Muscle layer of duodenum (tissue), 2 donors: Measurements from ENCODE around the gene PSG1.
"Not testable (repeated sequence)": the region's sequence is repeated elsewhere in the genome, so short reads cannot be mapped to it uniquely, and the experiment has no call there.

Source experiments
- H3K27ac ChIP-seq: one replicate; pipeline ENCODE4 v1.7.0; 2013; ENCODE audit warnings: mild to moderate bottlenecking, low read length
- H3K27me3 ChIP-seq: one replicate; pipeline ENCODE4 v1.7.0; 2013; ENCODE audit warnings: low read depth, mild to moderate bottlenecking, control low read depth, low read length
- H3K36me3 ChIP-seq, 2 donors: one replicate each; pipeline ENCODE4 v1.7.0; 2013; ENCODE audit warnings: low read length in 2 of 2, control low read depth in 1 of 2, mild to moderate bottlenecking in 1 of 2; ENCODE audit not compliant: insufficient read depth in 2 of 2, control insufficient read depth in 1 of 2
- H3K4me1 ChIP-seq, 2 donors: one replicate each; pipeline ENCODE4 v1.7.0; 2013; ENCODE audit warnings: low read length in 2 of 2, mild to moderate bottlenecking in 2 of 2, control low read depth in 1 of 2, moderate library complexity in 1 of 2; ENCODE audit not compliant: insufficient read depth in 2 of 2, control insufficient read depth in 1 of 2
- H3K4me3 ChIP-seq, 2 donors: one replicate each; pipeline ENCODE4 v1.7.0; 2013; ENCODE audit warnings: low read length in 2 of 2, low read depth in 1 of 2, mild to moderate bottlenecking in 1 of 2
- H3K9me3 ChIP-seq, 2 donors: one replicate each; pipeline ENCODE4 v1.7.0; 2013; ENCODE audit warnings: low read length in 2 of 2, control low read depth in 1 of 2, mild to moderate bottlenecking in 1 of 2; ENCODE audit not compliant: control insufficient read depth in 1 of 2
- donor health status: healthy.

PSG1 gene

DNA sequence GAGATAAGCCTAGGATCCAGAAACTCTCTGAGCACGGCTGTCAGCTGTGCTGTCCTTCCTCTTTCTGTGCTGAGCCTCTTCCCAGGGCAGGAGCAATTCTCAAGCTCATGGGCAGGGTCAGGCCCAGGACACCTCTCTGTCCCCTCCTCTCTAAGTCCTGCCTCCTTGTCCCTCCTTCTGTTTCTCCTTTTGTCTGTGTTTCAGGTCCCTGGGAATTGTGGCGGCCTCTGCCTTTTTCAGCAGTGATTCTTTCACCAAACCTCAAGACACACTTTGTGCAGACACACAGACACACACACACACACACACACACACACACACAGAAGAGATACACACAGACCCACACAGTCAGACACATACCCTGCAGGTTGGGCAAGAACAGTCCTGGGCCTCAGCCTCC is at the start of gene PSG1:
PSG1 (minus strand) TSS at position 101 of the 400 bp plus-strand sequence. CDS start 132 bp downstream, outside the sequence.
- Histone ChIP-seq H3K4me1 (no peaks in the 10 kb centered on the region), H3K9me3 (no peaks in the 10 kb centered on the region)

DNA sequence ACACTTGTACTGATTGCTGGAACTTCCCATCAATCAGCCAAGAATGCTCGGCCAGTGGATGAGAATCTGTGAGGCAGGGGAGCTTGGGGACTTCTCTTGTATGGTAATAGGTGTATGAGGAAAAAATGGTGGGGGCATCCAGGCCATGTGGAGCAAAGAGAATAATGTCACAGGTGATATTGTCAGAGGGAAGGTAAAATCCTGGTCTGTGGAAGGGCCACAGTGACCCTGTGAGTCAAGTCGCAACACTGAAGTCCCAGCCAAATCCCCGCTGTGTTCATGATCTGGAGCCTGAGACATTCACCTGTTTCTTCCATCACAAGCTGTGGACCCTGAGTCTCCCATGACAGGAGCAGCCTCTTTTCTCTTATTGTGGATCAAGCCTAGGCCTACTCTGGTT is 49.4 kb upstream of the PSG1 start:
- H3K27me3 ChIP-seq, result no peaks in the 10 kb centered on the region
- H3K4me3 ChIP-seq, result no peak overlapping the region
- no peaks in the 10 kb centered on the region for H3K4me1 ChIP-seq
- no peaks in the 10 kb centered on the region for H3K36me3 ChIP-seq
- no peaks in the 10 kb centered on the region for H3K9me3 ChIP-seq
- no peak overlapping the region for H3K27ac ChIP-seq

More for the DNA sequence above, at the start of gene PSG1:
- no peak within 1 kb of the TSS for H3K27ac ChIP-seq
- no peak within 1 kb of the TSS for H3K4me3 ChIP-seq
- H3K27me3 ChIP-seq, result no peaks in the 10 kb centered on the region
- H3K36me3 ChIP-seq, result no peaks in the 10 kb centered on the region

DNA sequence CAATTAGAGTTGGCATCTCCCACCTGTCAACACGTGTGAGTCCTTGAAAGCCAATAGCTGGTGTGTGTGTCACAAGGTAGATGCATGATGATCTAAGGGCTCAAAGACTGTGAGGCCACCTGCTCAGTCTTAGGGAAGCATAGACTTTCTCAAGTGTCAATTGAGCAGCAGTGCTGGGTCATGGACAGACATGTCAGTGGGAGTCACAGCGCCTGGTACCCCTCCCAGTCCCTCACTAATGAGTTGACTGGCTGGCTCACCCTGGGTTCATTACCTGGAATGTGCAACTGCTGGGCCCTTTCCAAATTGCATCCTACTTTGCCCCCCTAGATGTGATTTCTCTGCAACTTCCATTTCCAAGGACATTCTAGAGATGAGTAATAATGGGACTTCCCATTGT is 47.3 kb upstream of the PSG1 start:
- H3K27me3 ChIP-seq, result no peaks in the 10 kb centered on the region
- H3K4me1 ChIP-seq, result no peaks in the 10 kb centered on the region
- H3K4me3 ChIP-seq, result no peak overlapping the region
- no peaks in the 10 kb centered on the region for H3K36me3 ChIP-seq
- H3K27ac ChIP-seq, result no peak overlapping the region
- H3K9me3 ChIP-seq, result no peaks in the 10 kb centered on the region

DNA sequence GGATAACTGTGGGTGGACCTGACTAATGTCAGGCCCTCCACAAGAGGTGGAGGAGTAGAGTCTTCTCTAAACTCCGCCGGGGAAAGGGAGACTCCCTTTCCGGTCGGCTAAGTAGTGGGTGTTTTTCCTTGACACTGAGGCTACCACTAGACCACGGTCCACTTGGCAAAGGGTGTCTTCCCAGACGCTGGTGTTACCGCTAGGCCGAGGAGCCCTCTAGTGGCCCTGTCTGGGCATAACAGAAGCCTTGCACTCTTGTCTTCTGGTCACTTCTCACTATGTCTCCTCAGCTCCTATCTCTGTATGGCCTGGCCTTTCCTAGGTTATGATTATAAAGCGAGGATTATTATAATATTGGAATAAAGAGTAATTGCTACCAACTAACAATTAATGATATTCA is 43.6 kb upstream of the PSG1 start:
- H3K36me3 ChIP-seq, H3K4me1 ChIP-seq, H3K4me3 ChIP-seq, H3K9me3 ChIP-seq, H3K27me3 ChIP-seq, H3K27ac ChIP-seq: not testable (repeated sequence)

DNA sequence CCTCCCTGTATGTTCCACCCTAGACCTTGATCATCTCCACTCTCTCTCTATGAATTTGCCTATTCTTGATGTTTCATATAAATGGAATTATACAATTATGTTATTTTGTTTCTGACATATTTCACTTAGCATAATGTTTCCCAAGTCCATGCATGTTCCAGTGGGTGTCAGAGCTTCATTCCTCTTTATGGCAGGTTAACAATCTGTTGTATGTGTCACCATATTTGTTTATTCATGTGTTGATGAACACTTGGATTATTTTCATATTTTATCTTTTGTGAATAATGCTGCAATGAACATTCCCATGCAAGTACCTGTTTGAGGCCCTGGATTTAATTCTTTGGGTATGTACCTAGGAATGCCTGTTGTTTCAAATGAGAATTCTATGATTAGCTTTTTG is 41.5 kb upstream of the PSG1 start:
- H3K4me1 ChIP-seq, H3K36me3 ChIP-seq: not testable (repeated sequence)

DNA sequence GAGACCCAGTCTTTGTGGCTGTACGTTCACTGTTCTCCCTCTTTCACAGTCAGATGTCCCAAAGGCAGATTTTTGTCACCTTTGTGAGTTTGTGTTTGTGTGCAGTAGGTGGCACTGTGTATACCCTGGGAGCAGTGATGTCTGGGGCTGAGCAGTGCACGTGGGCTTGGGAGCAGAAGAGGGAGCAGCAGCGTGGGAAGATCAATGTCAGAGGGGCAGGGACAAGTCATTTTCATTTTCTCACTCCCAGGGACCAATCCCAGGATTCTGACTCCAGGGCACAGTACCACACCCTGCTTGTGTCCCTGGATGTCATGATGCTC is 40.2 kb upstream of the PSG1 start:
- H3K4me3 ChIP-seq, result no peak overlapping the region
- H3K36me3 ChIP-seq, result no peaks in the 10 kb centered on the region
- no peak overlapping the region for H3K27ac ChIP-seq
- H3K9me3 ChIP-seq, result no peaks in the 10 kb centered on the region
- no peaks in the 10 kb centered on the region for H3K27me3 ChIP-seq
- H3K4me1 ChIP-seq, result no peaks in the 10 kb centered on the region

More for the DNA sequence above, 41.5 kb upstream of the PSG1 start:
- H3K27ac ChIP-seq, H3K9me3 ChIP-seq, H3K4me3 ChIP-seq, H3K27me3 ChIP-seq: not testable (repeated sequence)

DNA sequence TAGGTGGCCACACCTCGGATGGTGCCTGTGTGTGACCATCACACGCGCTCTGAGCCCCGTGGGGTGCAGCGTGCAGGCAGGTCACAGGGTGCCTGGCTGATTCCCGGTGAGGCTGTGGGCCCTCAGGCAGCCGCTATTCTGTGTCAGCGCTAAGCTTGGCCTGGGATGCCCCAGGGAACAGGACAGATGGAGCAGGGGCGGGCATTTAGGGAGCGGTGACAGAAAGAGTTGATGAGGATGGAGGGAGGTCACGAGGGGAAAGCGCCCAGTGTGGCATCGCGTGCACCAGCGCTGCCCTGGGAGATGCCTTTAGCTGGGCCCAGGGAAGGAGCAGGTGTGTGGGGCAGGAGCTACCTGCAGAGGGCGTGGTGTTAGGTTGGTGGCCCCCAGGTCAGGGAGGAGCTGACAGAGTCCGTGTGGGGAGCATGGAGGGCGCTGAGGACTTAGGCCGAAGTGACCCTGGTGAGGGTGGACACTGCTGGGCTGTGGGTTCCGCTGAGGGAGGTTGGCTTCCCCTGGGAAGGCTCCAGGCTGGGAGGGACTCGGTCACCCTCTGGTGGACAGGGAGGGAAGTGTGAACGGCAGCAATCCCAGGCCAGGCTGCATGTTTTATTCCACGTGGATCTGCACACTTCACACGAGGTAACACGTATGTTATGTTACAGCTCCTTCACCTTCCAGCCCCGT is 39.7 kb upstream of the PSG1 start:
- not testable (repeated sequence) for H3K36me3 ChIP-seq, H3K27me3 ChIP-seq, H3K27ac ChIP-seq, H3K4me3 ChIP-seq, H3K9me3 ChIP-seq, H3K4me1 ChIP-seq

DNA sequence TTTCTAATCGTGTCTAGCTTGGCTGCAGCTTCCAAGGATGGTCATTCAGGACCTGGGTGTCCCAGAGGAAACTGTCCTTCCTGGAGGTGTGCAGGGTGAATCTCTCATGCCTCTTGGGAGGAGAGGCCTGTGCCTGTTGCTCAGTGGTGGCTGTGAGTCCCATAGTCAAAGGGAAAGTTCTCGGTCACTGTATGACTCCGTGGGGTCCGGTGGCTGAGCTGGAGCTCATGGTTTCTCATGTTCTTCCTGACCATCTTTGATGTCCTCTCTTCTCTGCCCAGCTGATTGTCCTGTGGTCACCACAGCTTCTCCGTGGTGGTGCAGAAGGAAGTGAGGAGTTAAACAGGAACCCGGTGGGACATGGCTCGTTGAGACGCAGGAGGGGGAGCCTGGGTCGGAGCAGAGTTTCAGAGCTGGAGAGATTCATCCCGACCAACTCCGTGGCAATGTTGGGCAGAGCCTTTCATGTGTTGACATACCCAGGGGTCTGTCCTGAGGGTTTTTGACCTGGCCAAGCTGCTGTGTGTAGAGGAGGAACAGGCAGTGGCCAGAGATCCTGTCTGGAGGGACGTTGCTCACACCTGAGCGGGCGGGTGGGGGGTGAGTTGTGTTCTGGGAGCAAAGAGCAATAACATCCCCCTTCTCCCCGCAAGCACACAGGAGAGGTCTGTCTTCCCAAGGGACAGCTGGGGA is 39.0 kb upstream of the PSG1 start:
- H3K27ac ChIP-seq, H3K27me3 ChIP-seq, H3K9me3 ChIP-seq, H3K4me1 ChIP-seq, H3K4me3 ChIP-seq, H3K36me3 ChIP-seq: not testable (repeated sequence)

DNA sequence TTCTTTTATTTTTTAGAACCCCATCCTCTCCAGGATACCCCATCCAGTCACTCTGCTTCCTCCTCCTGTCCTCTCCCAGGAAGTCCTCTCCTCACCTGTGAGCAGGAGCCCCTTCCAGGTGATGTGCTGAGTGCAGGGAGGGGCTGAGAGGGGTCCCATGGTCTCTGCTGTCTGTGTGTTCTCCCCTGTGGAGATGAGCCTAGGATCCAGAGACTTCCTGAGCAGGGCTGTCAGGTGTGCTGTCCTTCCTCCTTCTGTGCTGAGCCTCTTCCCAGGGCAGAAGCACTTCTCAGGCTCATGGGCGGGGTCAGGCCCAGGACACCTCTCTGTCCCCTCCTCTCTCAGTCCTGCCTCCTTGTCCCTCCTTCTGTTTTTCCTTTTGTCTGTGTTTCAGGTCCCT is 38.1 kb upstream of the PSG1 start, which contains the start of gene PSG6:
PSG6 (minus strand) TSS at position 261 of the 400 bp plus-strand sequence; CDS start at position 159, 102 bp downstream.
- H3K27me3 ChIP-seq, H3K27ac ChIP-seq, H3K9me3 ChIP-seq, H3K4me3 ChIP-seq, H3K36me3 ChIP-seq, H3K4me1 ChIP-seq: not testable (repeated sequence)

DNA sequence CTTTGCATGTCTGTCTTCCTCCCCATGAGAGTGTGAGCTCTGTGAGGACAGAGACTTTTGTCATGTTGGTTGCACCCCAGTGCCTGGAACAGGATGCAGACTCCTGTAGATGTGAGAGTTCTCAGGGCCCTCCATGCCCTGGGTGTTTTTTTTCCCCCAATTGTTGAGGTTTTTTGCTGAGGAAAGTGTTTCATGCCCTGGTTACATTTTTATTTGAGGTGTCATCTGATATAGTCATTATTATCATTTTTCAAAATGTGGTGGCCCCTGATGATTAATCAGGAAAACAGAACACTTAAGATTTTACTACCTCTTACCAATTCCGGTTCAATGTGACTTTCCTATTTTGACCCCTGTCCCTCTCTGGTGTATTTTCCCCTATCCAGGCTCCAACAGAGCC is 37.4 kb upstream of the PSG1 start:
- not testable (repeated sequence) for H3K36me3 ChIP-seq, H3K9me3 ChIP-seq, H3K4me3 ChIP-seq, H3K27ac ChIP-seq, H3K27me3 ChIP-seq, H3K4me1 ChIP-seq

DNA sequence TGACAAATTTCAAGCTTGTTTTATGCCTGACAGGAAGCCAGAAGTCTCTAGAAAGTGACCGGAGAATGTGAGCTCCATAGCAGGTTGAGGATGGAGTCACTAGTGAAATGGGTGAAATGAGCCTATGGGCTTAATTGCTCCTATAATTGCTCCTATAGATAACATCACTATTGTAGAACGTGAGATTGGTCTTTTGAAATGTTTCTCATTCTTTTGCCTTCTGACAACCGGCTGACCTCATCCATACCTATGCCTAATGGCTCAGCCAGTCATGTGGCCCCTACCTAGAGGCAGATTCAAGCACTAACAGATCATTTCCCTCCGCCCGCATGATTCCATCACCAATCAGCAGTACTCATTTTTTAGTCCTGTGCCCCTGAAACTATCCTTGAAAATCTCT is 34.0 kb upstream of the PSG1 start:
- not testable (repeated sequence) for H3K36me3 ChIP-seq, H3K4me3 ChIP-seq, H3K27ac ChIP-seq, H3K27me3 ChIP-seq, H3K4me1 ChIP-seq, H3K9me3 ChIP-seq

DNA sequence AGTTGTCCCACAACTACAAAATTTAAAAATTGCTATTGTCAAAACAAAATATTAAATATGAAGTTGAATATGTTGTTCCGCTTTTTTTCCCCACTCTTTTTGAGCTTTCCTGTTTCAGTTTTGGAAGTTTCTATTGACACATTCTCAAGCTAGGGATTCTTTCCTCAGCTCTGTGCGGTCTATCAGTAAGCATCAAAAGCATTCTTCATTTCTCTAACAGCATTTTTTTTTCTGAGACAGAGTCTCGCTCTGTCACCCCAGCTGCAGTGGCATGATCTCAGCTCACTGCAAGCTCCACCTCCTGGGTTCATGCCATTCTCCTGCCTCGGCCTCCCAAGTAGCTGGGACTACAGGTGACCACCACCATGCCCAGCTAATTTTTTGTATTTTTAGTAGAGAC is 33.4 kb upstream of the PSG1 start:
- not testable (repeated sequence) for H3K36me3 ChIP-seq, H3K27ac ChIP-seq, H3K27me3 ChIP-seq, H3K4me3 ChIP-seq, H3K9me3 ChIP-seq, H3K4me1 ChIP-seq
